Measurements from ENCODE around the gene TRIM16.
"Not testable (repeated sequence)": the region's sequence is repeated elsewhere in the genome, so short reads cannot be mapped to it uniquely, and the experiment has no call there.

Gene TRIM16

GRCh38 chr17:15663691-15664090, 20.4 kb downstream of the TRIM16 start:
- Mint-ChIP-seq H3K27ac (no peak overlapping the region), H3K4me3 (no peak overlapping the region), H3K36me3 (peaks cover 19% of the 10 kb centered on the region), H3K27me3 (no peaks in the 10 kb centered on the region), H3K9me3 (no peaks in the 10 kb centered on the region), H3K4me1 (no peaks in the 10 kb centered on the region)

GRCh38 chr17:15663176-15663575, 20.9 kb downstream of the TRIM16 start:
- H3K27ac Mint-ChIP-seq, result no peak overlapping the region
- no peak overlapping the region for H3K4me3 Mint-ChIP-seq
- no peaks in the 10 kb centered on the region for H3K27me3 Mint-ChIP-seq
- no peaks in the 10 kb centered on the region for H3K4me1 Mint-ChIP-seq
- peaks cover 17% of the 10 kb centered on the region for H3K36me3 Mint-ChIP-seq
- no peaks in the 10 kb centered on the region for H3K9me3 Mint-ChIP-seq

GRCh38 chr17:15662681-15663080, 21.4 kb downstream of the TRIM16 start:
- H3K4me3 Mint-ChIP-seq, result no peak overlapping the region
- no peak overlapping the region for H3K27ac Mint-ChIP-seq
- H3K27me3 Mint-ChIP-seq, result no peaks in the 10 kb centered on the region
- no peaks in the 10 kb centered on the region for H3K4me1 Mint-ChIP-seq
- no peaks in the 10 kb centered on the region for H3K9me3 Mint-ChIP-seq
- peaks cover 15% of the 10 kb centered on the region for H3K36me3 Mint-ChIP-seq

- Mint-ChIP-seq H3K27me3 (no peaks in the 10 kb centered on the region), H3K4me3 (no peak overlapping the region), H3K9me3 (no peaks in the 10 kb centered on the region), H3K36me3 (peaks cover 12% of the 10 kb centered on the region), H3K27ac (no peak overlapping the region), H3K4me1 (no peaks in the 10 kb centered on the region)
These were observed 24.0 kb downstream of the TRIM16 start for GRCh38 chr17:15660077-15660476.

GRCh38 chr17:15659663-15660062, 24.4 kb downstream of the TRIM16 start:
- H3K9me3 Mint-ChIP-seq, result no peaks in the 10 kb centered on the region
- no peak overlapping the region for H3K4me3 Mint-ChIP-seq
- no peak overlapping the region for H3K27ac Mint-ChIP-seq
- no peaks in the 10 kb centered on the region for H3K4me1 Mint-ChIP-seq
- peaks cover 12% of the 10 kb centered on the region for H3K36me3 Mint-ChIP-seq
- H3K27me3 Mint-ChIP-seq, result no peaks in the 10 kb centered on the region

- Mint-ChIP-seq H3K4me1 (no peaks in the 10 kb centered on the region), H3K9me3 (no peaks in the 10 kb centered on the region), H3K4me3 (no peak overlapping the region), H3K27ac (no peak overlapping the region), H3K27me3 (no peaks in the 10 kb centered on the region), H3K36me3 (peaks cover 12% of the 10 kb centered on the region)
These were observed 24.9 kb downstream of the TRIM16 start for GRCh38 chr17:15659236-15659635.

GRCh38 chr17:15658296-15658695, 25.8 kb downstream of the TRIM16 start:
- Mint-ChIP-seq H3K27ac (no peak overlapping the region), H3K9me3 (no peaks in the 10 kb centered on the region), H3K4me3 (no peak overlapping the region), H3K4me1 (no peaks in the 10 kb centered on the region), H3K27me3 (no peaks in the 10 kb centered on the region), H3K36me3 (peaks cover 10% of the 10 kb centered on the region)

GRCh38 chr17:15657868-15658267, 26.2 kb downstream of the TRIM16 start:
- Mint-ChIP-seq H3K4me3 (no peak overlapping the region), H3K36me3 (peaks cover 10% of the 10 kb centered on the region), H3K27ac (no peak overlapping the region), H3K4me1 (no peaks in the 10 kb centered on the region), H3K9me3 (no peaks in the 10 kb centered on the region), H3K27me3 (no peaks in the 10 kb centered on the region)

- H3K27me3 Mint-ChIP-seq, result no peaks in the 10 kb centered on the region
- H3K4me1 Mint-ChIP-seq, result peaks cover 3% of the 10 kb centered on the region
- H3K4me3 Mint-ChIP-seq, result no peak overlapping the region
- H3K36me3 Mint-ChIP-seq, result peaks cover 6% of the 10 kb centered on the region
- H3K27ac Mint-ChIP-seq, result no peak overlapping the region
- H3K9me3 Mint-ChIP-seq, result no peaks in the 10 kb centered on the region
These were observed 29.1 kb downstream of the TRIM16 start for GRCh38 chr17:15654886-15655561.

GRCh38 chr17:15654401-15654800, 29.7 kb downstream of the TRIM16 start:
- not testable (repeated sequence) for H3K9me3 Mint-ChIP-seq, H3K27ac Mint-ChIP-seq, H3K27me3 Mint-ChIP-seq, H3K4me3 Mint-ChIP-seq, H3K36me3 Mint-ChIP-seq, H3K4me1 Mint-ChIP-seq

GRCh38 chr17:15652960-15653359, 31.2 kb downstream of the TRIM16 start:
- Mint-ChIP-seq H3K27ac (no peak overlapping the region), H3K9me3 (no peaks in the 10 kb centered on the region), H3K4me3 (no peak overlapping the region), H3K36me3 (peaks cover 6% of the 10 kb centered on the region), H3K27me3 (no peaks in the 10 kb centered on the region), H3K4me1 (peaks cover 3% of the 10 kb centered on the region)

- H3K4me1 Mint-ChIP-seq, result peaks cover 3% of the 10 kb centered on the region
- H3K4me3 Mint-ChIP-seq, result no peak overlapping the region
- peaks cover 4% of the 10 kb centered on the region for H3K36me3 Mint-ChIP-seq
- no peaks in the 10 kb centered on the region for H3K27me3 Mint-ChIP-seq
- no peaks in the 10 kb centered on the region for H3K9me3 Mint-ChIP-seq
- H3K27ac Mint-ChIP-seq, result no peak overlapping the region
These were observed 32.5 kb downstream of the TRIM16 start for GRCh38 chr17:15651583-15652110.

- peaks cover 4% of the 10 kb centered on the region for H3K36me3 Mint-ChIP-seq
- H3K4me3 Mint-ChIP-seq, result no peak overlapping the region
- H3K4me1 Mint-ChIP-seq, result peaks cover 3% of the 10 kb centered on the region
- H3K27ac Mint-ChIP-seq, result no peak overlapping the region
- H3K27me3 Mint-ChIP-seq, result no peaks in the 10 kb centered on the region
- no peaks in the 10 kb centered on the region for H3K9me3 Mint-ChIP-seq
These were observed 33.1 kb downstream of the TRIM16 start for GRCh38 chr17:15650741-15651582.

GRCh38 chr17:15649861-15650421, 34.2 kb downstream of the TRIM16 start:
- no peak overlapping the region for H3K4me3 Mint-ChIP-seq
- peaks cover 3% of the 10 kb centered on the region for H3K4me1 Mint-ChIP-seq
- no peak overlapping the region for H3K27ac Mint-ChIP-seq

GRCh38 chr17:15648386-15648785, 35.7 kb downstream of the TRIM16 start:
- Mint-ChIP-seq H3K4me3 (no peak overlapping the region), H3K9me3 (no peaks in the 10 kb centered on the region), H3K27ac (no peak overlapping the region), H3K4me1 (peaks cover 3% of the 10 kb centered on the region), H3K27me3 (no peaks in the 10 kb centered on the region), H3K36me3 (peaks cover 1% of the 10 kb centered on the region)

More at GRCh38 chr17:15649861-15650421, 34.2 kb downstream of the TRIM16 start:
- Mint-ChIP-seq H3K27me3 (no peaks in the 10 kb centered on the region), H3K9me3 (no peaks in the 10 kb centered on the region), H3K36me3 (peaks cover 5% of the 10 kb centered on the region)

GRCh38 chr17:15645942-15646312, 38.2 kb downstream of the TRIM16 start:
- H3K9me3 Mint-ChIP-seq, H3K4me3 Mint-ChIP-seq, H3K4me1 Mint-ChIP-seq, H3K27me3 Mint-ChIP-seq, H3K27ac Mint-ChIP-seq, H3K36me3 Mint-ChIP-seq: not testable (repeated sequence)

All from activated naive CD4-positive, alpha-beta T cell treated with anti-CD3 and anti-CD28 coated beads, Interleukin-2, amount 50 U/mL, for 24 hours (primary cell).